Spleen (tissue), 7 donors: ENCODE measurements around the gene C19orf12.

Experiments used
- POLR2A ChIP-seq, 3 donors: fragments of 450-650 bp; IDR thresholded peaks; one replicate each; pipeline ENCODE4 v1.5.1; 2017; ENCODE audit warnings: antibody characterized with exemption in 3 of 3, mild to moderate bottlenecking in 1 of 3
- TF ChIP-seq, protein P1 (sequence below), 11 experiments: fragments of 200-600 bp in 7 of 11; fragments of 450-650 bp in 4 of 11; sonication (generic) in 4 of 11; IDR thresholded peaks in 8 of 11; conservative IDR thresholded peaks in 3 of 11; 1 replicate in 7 of 11; 2 replicates in 4 of 11; pipeline versions ENCODE4 v1.4.0 to v1.8.0; 2016 to 2021; ENCODE audit warnings: antibody characterized with exemption in 11 of 11, inconsistent platforms in 4 of 11, mild to moderate bottlenecking in 1 of 11
- donor health status: DM: no; HTN: no; CAD: no; lungs with moderate emphysema.
- donor health status: DM: no; HTN: no; CAD: no.
- donor health status: DM: no; HTN: no; CAD: no.

DNA sequence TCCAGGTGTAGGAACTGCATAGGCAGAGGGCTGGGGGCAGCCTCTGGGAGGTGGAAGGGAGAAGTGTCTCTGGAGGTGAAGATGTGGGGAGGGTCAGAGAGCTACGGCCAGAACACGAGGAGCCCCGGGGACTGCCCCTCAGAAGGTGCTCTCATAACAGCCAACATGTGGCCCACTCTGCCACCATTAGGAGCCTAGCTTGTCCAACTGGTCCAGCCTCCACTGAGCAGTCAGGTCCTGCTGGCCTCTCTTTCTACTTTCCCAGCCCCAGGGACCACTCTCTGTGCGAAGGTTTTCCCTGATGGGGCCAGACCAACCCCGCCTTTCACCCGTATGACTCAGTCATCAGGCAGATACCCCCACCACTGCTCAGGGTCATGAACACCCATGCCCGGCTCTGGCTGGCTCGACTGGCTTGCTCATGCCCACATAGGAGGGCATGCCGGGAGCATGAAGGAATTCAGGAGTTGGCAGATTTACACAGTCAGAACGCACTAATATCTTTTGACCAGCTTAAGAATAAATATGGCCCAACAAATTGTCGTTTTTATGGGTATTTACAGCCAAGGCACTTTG, 37.5 kb upstream of the C19orf12 start:
- no peak for TF ChIP-seq POLR2A (IDR thresholded peaks at IDR 0.05)
- TF ChIP-seq, protein P1, sequence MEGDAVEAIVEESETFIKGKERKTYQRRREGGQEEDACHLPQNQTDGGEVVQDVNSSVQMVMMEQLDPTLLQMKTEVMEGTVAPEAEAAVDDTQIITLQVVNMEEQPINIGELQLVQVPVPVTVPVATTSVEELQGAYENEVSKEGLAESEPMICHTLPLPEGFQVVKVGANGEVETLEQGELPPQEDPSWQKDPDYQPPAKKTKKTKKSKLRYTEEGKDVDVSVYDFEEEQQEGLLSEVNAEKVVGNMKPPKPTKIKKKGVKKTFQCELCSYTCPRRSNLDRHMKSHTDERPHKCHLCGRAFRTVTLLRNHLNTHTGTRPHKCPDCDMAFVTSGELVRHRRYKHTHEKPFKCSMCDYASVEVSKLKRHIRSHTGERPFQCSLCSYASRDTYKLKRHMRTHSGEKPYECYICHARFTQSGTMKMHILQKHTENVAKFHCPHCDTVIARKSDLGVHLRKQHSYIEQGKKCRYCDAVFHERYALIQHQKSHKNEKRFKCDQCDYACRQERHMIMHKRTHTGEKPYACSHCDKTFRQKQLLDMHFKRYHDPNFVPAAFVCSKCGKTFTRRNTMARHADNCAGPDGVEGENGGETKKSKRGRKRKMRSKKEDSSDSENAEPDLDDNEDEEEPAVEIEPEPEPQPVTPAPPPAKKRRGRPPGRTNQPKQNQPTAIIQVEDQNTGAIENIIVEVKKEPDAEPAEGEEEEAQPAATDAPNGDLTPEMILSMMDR (IDR thresholded peaks at IDR 0.05 in 8 of 11, conservative IDR thresholded peaks at IDR 0.05 in 3 of 11), result no peak
